Natural killer cell (primary cell): ENCODE measurements around the gene SND1. TPM values are rescaled to one million over a fixed set of nuclear protein-coding genes. Genes with fewer than 3 reads are reported as not detected.

Experiments
- ATAC-seq, 3 donors: fragments of 150-1000 bp in 2 of 3; fragments of 200-7000 bp in 1 of 3; cut with Tn5 transposase; 1 replicate in 1 of 3; 2 replicates in 2 of 3; pipeline ENCODE4 v1.10.0; 2021; ENCODE audit warnings: mild to moderate bottlenecking in 2 of 3, moderate library complexity in 2 of 3
- DNase-seq, 2 donors: peaks; one replicate each; pipeline versions ENCODE4 v3.0.0 to v3.0.0-alpha.2; 2013 to 2021; ENCODE audit warnings: mixed read lengths in 1 of 2
- H3K27ac ChIP-seq: one replicate; pipeline ENCODE4 v1.5.1; 2013; ENCODE audit warnings: mild to moderate bottlenecking, low read length
- H3K27me3 ChIP-seq: one replicate; pipeline ENCODE4 v1.6.1; 2013; ENCODE audit warnings: low read length; ENCODE audit not compliant: control insufficient read depth, insufficient read depth
- H3K36me3 ChIP-seq: one replicate; pipeline ENCODE4 v1.6.1; 2013; ENCODE audit warnings: low read length; ENCODE audit not compliant: control insufficient read depth, insufficient read depth
- H3K4me1 ChIP-seq: one replicate; pipeline ENCODE4 v1.6.1; 2013; ENCODE audit warnings: low read length; ENCODE audit not compliant: control insufficient read depth, insufficient read depth
- H3K4me3 ChIP-seq: one replicate; pipeline ENCODE4 v1.5.1; 2013; ENCODE audit warnings: low read length
- H3K9me3 ChIP-seq: one replicate; pipeline ENCODE4 v1.6.1; 2013; ENCODE audit warnings: low read length; ENCODE audit not compliant: control insufficient read depth, insufficient read depth
- H3K27ac Mint-ChIP-seq, 2 donors: one replicate each; pipeline ENCODE4 v1.8.0; 2022; ENCODE audit warnings: mild to moderate bottlenecking in 2 of 2, mixed read lengths in 2 of 2, moderate library complexity in 1 of 2
- H3K27me3 Mint-ChIP-seq, 2 donors: one replicate each; pipeline ENCODE4 v1.8.0; 2022; ENCODE audit warnings: low read depth in 2 of 2, mixed read lengths in 2 of 2
- H3K36me3 Mint-ChIP-seq: one replicate; pipeline ENCODE4 v1.8.0; 2022; ENCODE audit warnings: mixed read lengths
- H3K4me1 Mint-ChIP-seq, 2 donors: one replicate each; pipeline ENCODE4 v1.8.0; 2022; ENCODE audit warnings: mixed read lengths in 2 of 2
- H3K4me3 Mint-ChIP-seq: one replicate; pipeline ENCODE4 v1.8.0; 2022; ENCODE audit warnings: mild to moderate bottlenecking, moderate library complexity, mixed read lengths
- H3K9me3 Mint-ChIP-seq, 2 donors: one replicate each; pipeline ENCODE4 v1.8.0; 2022; ENCODE audit warnings: mixed read lengths in 2 of 2
- WGBS: methylation state at CpG from one replicate; pipeline ENCODE4 v1.1.7; 2013; ENCODE audit warnings: missing lambda C conversion rate; ENCODE audit not compliant: insufficient coverage; 5-methylcytosine and 5-hydroxymethylcytosine counted together
- intact Hi-C: fragments of 100-400 bp; cut with micrococcal nuclease; formaldehyde crosslinking; loops from one replicate; pipeline ENCODE4 v1.14.2; 2022
- total RNA-seq, 4 donors: library from RNA; stranded (reverse); fragments of 120-200 nt in 1 of 4; gene quantifications; one replicate each; pipeline versions ENCODE4 v1.2.3 to v1.2.4, GENCODE V29; 2013 to 2022
- TF ChIP-seq, protein P1 (sequence below): fragments of 200-600 bp; IDR thresholded peaks from one replicate; pipeline ENCODE4 v1.8.0; 2022; ENCODE audit warnings: antibody characterized with exemption

Gene SND1
- total RNA-seq, 3 donors from 2014 or later (not counting 1 experiment from before 2014, with no cell fraction given) = 149 to 188 (median 149) TPM

GRCh38 chr7:127877951-127878350, 226.0 kb downstream of the SND1 start:
- WGBS = 50% methylated on average over 1 of the region's 3 CpGs
- Histone ChIP-seq H3K4me3 (no peak overlapping the region), H3K36me3 (no peaks in the 10 kb centered on the region), H3K9me3 (no peaks in the 10 kb centered on the region), H3K27me3 (no peaks in the 10 kb centered on the region), H3K4me1 (no peaks in the 10 kb centered on the region), H3K27ac (no peak overlapping the region)
- Mint-ChIP-seq H3K4me1 (peaks cover 15 to 16% of the 10 kb centered on the region in 2 donors), H3K27ac (no peak overlapping the region), H3K9me3 (no peaks in the 10 kb centered on the region), H3K27me3 (no peaks in the 10 kb centered on the region), H3K4me3 (no peak overlapping the region), H3K36me3 (no peaks in the 10 kb centered on the region)
- intact Hi-C loops = no loop called here
- TF ChIP-seq, protein P1, sequence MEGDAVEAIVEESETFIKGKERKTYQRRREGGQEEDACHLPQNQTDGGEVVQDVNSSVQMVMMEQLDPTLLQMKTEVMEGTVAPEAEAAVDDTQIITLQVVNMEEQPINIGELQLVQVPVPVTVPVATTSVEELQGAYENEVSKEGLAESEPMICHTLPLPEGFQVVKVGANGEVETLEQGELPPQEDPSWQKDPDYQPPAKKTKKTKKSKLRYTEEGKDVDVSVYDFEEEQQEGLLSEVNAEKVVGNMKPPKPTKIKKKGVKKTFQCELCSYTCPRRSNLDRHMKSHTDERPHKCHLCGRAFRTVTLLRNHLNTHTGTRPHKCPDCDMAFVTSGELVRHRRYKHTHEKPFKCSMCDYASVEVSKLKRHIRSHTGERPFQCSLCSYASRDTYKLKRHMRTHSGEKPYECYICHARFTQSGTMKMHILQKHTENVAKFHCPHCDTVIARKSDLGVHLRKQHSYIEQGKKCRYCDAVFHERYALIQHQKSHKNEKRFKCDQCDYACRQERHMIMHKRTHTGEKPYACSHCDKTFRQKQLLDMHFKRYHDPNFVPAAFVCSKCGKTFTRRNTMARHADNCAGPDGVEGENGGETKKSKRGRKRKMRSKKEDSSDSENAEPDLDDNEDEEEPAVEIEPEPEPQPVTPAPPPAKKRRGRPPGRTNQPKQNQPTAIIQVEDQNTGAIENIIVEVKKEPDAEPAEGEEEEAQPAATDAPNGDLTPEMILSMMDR = no peak
- DNase-seq (no peak), ATAC-seq (no peak)

DNA sequence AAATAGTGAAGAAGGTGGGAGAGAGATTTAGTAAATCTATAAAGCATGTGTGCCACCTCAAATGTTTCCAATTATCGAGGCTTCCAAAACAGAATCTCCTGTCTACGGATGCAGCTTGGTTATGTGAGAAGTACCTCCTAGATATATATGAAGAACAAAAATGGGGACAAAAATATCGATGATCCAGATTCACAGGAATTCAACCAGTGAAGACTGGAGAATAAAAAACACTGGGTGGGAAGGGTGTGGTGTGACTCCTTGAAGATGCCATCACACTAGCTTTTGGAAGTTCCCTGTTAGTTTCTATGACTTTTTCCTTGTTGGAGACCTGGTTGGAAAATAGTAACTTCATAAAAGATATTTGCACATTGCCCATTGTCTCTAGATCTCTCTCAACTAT, 226.8 kb downstream of the SND1 start:
- ATAC-seq = no peak
- no peaks in the 10 kb centered on the region for H3K36me3 Mint-ChIP-seq
- WGBS = 98% methylated on average over 3 of the region's 3 CpGs
- H3K36me3 ChIP-seq = no peaks in the 10 kb centered on the region
- peaks cover 15% of the 10 kb centered on the region in 2 donors for H3K4me1 Mint-ChIP-seq
- H3K9me3 ChIP-seq = no peaks in the 10 kb centered on the region
- DNase-seq = no peak
- H3K4me1 ChIP-seq = no peaks in the 10 kb centered on the region
- TF ChIP-seq, protein P1 = no peak
- H3K27me3 Mint-ChIP-seq = no peaks in the 10 kb centered on the region
- intact Hi-C loops = no loop called here
- no peak overlapping the region for H3K27ac ChIP-seq
- H3K27ac Mint-ChIP-seq = no peak overlapping the region
- no peak overlapping the region for H3K4me3 Mint-ChIP-seq
- no peak overlapping the region for H3K4me3 ChIP-seq
- H3K27me3 ChIP-seq = no peaks in the 10 kb centered on the region
- no peaks in the 10 kb centered on the region for H3K9me3 Mint-ChIP-seq

GRCh38 chr7:127879436-127879835, 227.4 kb downstream of the SND1 start:
- TF ChIP-seq, protein P1 = no peak
- Histone ChIP-seq H3K9me3 (no peaks in the 10 kb centered on the region), H3K4me1 (no peaks in the 10 kb centered on the region), H3K4me3 (no peak overlapping the region), H3K27ac (no peak overlapping the region), H3K27me3 (no peaks in the 10 kb centered on the region), H3K36me3 (no peaks in the 10 kb centered on the region)
- no peaks in the 10 kb centered on the region for H3K9me3 Mint-ChIP-seq
- intact Hi-C loops = no loop called here
- H3K4me1 Mint-ChIP-seq = peaks cover 15 to 17% of the 10 kb centered on the region in 2 donors
- DNase-seq = no peak
- no peak overlapping the region for H3K4me3 Mint-ChIP-seq
- H3K27ac Mint-ChIP-seq = no peak overlapping the region
- no peaks in the 10 kb centered on the region for H3K36me3 Mint-ChIP-seq
- no peak for ATAC-seq
- 97% methylated on average over 4 of the region's 4 CpGs for WGBS
- H3K27me3 Mint-ChIP-seq = no peaks in the 10 kb centered on the region

DNA sequence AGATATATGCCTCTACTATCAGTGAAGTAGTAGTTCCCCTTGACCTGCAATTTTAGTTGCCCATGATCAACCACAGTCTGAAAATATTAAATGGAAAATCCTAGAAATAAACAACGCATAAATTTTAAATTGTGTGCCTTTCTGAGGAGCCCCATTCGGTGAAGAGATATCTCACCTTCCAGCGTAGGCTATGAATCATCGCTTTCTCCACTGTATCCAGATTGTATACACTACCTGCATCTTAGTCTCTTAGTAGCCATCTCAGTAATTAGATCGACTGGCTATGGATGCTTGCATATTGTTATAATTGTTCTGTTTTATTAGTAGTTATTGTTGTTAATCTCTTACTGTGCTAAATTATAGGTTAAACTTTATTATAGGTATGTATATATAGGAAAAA, 227.9 kb downstream of the SND1 start:
- no peak overlapping the region for H3K4me3 Mint-ChIP-seq
- no peak overlapping the region for H3K27ac Mint-ChIP-seq
- H3K9me3 Mint-ChIP-seq = no peaks in the 10 kb centered on the region
- 100% methylated on average over 4 of the region's 5 CpGs for WGBS
- no peak for DNase-seq
- Histone ChIP-seq H3K27me3 (no peaks in the 10 kb centered on the region), H3K36me3 (no peaks in the 10 kb centered on the region), H3K9me3 (no peaks in the 10 kb centered on the region), H3K4me1 (no peaks in the 10 kb centered on the region), H3K27ac (no peak overlapping the region), H3K4me3 (no peak overlapping the region)
- H3K36me3 Mint-ChIP-seq = no peaks in the 10 kb centered on the region
- no peak for ATAC-seq
- peaks cover 18 to 21% of the 10 kb centered on the region in 2 donors for H3K4me1 Mint-ChIP-seq
- H3K27me3 Mint-ChIP-seq = no peaks in the 10 kb centered on the region
- TF ChIP-seq, protein P1 = no peak
- intact Hi-C loops = no loop called here
